ENCODE measurements around the gene CPXM2. TPM values are rescaled to one million over a fixed set of nuclear protein-coding genes. Genes with fewer than 3 reads are reported as not detected.

CPXM2 gene
- total and polyA plus RNA-seq, 10 of the 15 experiments (the other 5 are each of a cell fraction or from before 2014, with no cell fraction given): 0.08 to 1.1 (median 0.58) TPM

GRCh38 chr10:123929791-123930190 is 38.2 kb upstream of the CPXM2 start:
- POLR2A ChIA-PET: no interaction called here
- in situ Hi-C loops (cut with MboI): no loop called here
- H3K4me1 ChIP-seq (ENCODE audit: control insufficient read depth, insufficient read depth, low read length): no peaks in the 10 kb centered on the region
- H3K4me2 ChIP-seq (ENCODE audit: control insufficient read depth, insufficient read depth): no peak overlapping the region
- H3K9ac ChIP-seq (ENCODE audit: control insufficient read depth, insufficient read depth, low read length): no peak overlapping the region
- RAD21 ChIA-PET (ENCODE audit: unreplicated experiment): no interaction called here
- no TSS peak for BruUV-seq (replicated peaks)
- H3K27ac ChIP-seq (ENCODE audit: control insufficient read depth, insufficient read depth): no peak overlapping the region
- FAIRE-seq (no peak), ATAC-seq (no peak), DNase-seq (ENCODE audit: low read depth, low spot score) (no peak)
- no peak overlapping the region for H2AFZ ChIP-seq (ENCODE audit: control insufficient read depth, low read depth, low read length)
- SMC1A ChIA-PET (ENCODE audit: uncharacterized antibody, unreplicated experiment): interaction anchor here (0.6 kb wide), 1 partner anchor 302 kb away, joined by 4 read pairs; no protein-coding TSS in a partner anchor
- H3K36me3 ChIP-seq (ENCODE audit: control insufficient read depth in 2 of 2, insufficient read depth in 2 of 2, low read length in 1 of 2): no peaks in the 10 kb centered on the region
- intact Hi-C loops (cut with micrococcal nuclease; ENCODE audit: unreplicated experiment): no loop called here
- no peaks in the 10 kb centered on the region for H3K79me2 ChIP-seq (ENCODE audit: control insufficient read depth, insufficient read depth, low read length)
- H4K20me1 ChIP-seq (ENCODE audit: control insufficient read depth, insufficient read depth): no peaks in the 10 kb centered on the region
- H3K9me3 ChIP-seq (replicated peaks; ENCODE audit: control insufficient read depth, insufficient read depth, low read length): peaks cover 1% of the 10 kb centered on the region; the same call in 2 of the 3 replicates
- no peak overlapping the region for H3K4me3 ChIP-seq
- CTCF ChIA-PET: no interaction called here
- 19% methylated on average over 7 of the region's 7 CpGs for WGBS (ENCODE audit: insufficient coverage, insufficient replicate concordance, low lambda C conversion rate, missing lambda C conversion rate)
- no peaks in the 10 kb centered on the region for H3K27me3 ChIP-seq (replicated peaks in 1 of 2; ENCODE audit: control insufficient read depth in 2 of 2, insufficient read depth in 2 of 2, low read length in 1 of 2)
- TF ChIP-seq RUNX3 (IDR thresholded peaks at IDR 0.05; ENCODE audit: low read length) (no peak), ZBTB11 (CRISPR knock-in tag; IDR thresholded peaks at IDR 0.05) (no peak), CHD2 (IDR thresholded peaks at IDR 0.05; ENCODE audit: borderline replicate concordance, low read depth, low read length) (no peak), BMI1 (IDR thresholded peaks at IDR 0.05; ENCODE audit: borderline replicate concordance) (no peak), NFXL1 (IDR thresholded peaks at IDR 0.05; ENCODE audit: borderline replicate concordance) (no peak), MLLT1 (IDR thresholded peaks at IDR 0.05) (no peak), NRF1 (conservative IDR thresholded peaks at IDR 0.05; ENCODE audit: low read depth, low read length) (no peak), STAT3 (IDR thresholded peaks at IDR 0.05; ENCODE audit: low read depth, low read length) (no peak), E2F4 (IDR thresholded peaks at IDR 0.05; ENCODE audit: low read depth, low read length) (no peak), ETV6 (conservative IDR thresholded peaks at IDR 0.05 in 1 of 2, IDR thresholded peaks at IDR 0.05 in 1 of 2; ENCODE audit: borderline replicate concordance in 1 of 2, low read depth in 1 of 2) (no peak)
